IPS-NIHi11 (cell line): Measurements from ENCODE around the gene RNF224.

Experiments used
- DNase-seq: peaks from one replicate; pipeline ENCODE4 v3.0.0; 2012; ENCODE audit warnings: mixed read lengths, low spot score

RNF224 gene

DNA sequence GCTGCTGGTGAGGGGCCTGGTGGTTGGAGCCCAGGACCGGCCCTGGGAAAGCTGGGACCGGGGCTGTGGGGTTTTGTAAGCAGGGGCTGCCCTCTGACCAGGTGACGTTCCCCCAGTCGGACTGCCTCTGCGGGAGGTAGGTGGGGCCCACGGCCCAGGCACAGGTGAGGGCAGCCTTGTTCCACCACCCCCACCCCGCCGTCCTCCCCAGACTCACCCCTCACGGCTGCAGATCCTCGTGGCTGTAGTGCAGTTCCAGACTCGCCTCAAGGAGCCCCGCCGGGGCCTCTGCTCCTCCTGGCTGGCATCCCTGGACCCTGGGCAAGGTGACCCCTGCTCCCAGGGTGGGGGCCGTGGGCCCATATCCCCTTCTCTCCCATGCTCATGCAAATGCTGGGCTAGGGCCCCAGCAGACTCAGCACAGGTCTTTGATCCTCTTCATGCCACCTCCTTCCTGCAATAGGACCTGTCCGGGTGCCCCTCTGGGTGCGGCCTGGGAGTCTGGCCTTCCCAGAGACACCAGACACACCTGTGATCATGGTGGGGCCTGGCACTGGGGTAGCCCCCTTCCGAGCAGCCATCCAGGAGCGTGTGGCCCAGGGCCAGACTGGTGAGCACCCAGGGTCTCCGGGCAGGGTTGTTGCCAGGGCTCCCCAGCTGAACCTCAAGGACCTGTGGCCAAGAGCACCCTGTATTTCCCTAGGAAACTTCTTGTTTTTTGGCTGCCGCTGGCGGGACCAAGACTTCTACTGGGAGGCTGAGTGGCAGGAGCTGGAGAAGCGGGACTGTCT lies 11.9 kb upstream of the RNF224 start:
- DNase-seq, result no peak

GRCh38 chr9:137216188-137216965 lies 10.9 kb upstream of the RNF224 start:
- DNase-seq, result no peak

DNA sequence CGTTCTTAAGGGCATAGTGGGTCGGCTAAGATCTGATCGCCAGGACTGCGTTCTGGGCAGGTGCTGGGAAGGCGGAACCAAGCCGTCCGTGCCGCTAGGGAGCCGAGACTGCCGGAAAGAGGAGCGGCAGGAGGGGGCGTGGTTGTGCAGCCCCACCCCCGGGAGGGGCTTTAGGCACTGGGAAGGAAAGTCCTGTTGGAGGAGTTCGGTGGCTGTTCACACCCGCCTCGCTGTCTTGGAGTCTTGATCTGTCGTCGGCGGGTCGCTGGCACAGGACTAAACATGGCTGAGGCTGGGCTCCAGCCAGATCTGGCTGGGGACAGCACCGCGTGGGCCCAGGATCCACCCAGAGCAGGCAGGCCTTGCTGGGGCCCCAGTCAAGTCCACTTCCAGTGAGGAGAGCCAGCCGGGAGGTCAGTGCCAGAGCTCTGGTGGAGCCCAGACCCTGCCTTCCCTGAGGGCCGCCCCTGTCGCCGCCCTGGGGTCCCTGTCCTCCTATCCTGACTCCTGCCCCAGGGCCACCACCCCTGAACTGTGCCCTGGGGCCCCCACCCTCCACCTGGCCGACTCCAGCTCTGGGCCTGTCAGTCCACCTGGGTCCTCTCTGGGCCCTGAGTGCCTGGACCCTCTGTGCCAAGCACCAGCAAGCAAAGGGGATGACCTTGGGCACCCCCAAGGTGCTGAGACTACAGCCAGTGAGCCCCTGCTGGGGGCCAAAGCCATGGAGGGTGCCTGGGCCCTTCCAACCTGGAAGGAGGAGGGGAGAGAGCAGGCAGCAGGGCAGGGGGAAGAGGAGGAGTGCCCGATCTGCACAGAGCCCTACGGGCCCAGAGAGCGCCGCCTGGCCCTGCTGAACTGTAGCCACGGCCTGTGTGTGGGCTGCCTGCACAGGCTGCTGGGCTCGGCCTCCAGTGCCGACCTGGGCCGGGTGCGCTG lies 9.8 kb upstream of the RNF224 start:
- peak; percentile 94 for DNase-seq

- no peak for DNase-seq
Observed at GRCh38 chr9:137218212-137218753, 9.0 kb upstream of the RNF224 start.

DNA sequence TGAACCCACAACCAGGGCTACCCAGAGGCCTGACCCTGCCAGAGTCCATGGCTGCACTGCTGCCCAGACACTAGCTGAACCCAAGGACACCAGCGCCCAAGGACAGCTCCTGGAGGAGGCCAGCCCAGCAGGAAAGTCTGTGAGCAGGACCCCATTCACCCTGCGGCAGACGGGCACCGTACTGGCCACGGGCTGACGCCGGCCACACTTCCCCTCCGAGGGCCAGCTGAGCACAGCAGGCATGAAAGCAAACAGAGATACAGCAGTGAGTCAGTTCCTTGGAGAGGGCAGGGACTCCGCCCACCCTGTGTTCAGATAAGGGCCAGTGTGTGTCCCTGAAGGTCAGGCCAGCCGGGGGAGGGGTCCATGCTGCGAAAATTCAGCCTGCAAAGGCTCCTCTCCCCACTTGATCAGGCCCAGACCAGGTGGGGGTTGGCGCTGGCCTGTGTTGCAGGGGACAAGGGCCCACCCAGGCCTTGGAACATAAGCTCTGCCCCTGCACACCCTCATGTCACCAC lies 8.5 kb upstream of the RNF224 start:
- peak; percentile 23 for DNase-seq

DNA sequence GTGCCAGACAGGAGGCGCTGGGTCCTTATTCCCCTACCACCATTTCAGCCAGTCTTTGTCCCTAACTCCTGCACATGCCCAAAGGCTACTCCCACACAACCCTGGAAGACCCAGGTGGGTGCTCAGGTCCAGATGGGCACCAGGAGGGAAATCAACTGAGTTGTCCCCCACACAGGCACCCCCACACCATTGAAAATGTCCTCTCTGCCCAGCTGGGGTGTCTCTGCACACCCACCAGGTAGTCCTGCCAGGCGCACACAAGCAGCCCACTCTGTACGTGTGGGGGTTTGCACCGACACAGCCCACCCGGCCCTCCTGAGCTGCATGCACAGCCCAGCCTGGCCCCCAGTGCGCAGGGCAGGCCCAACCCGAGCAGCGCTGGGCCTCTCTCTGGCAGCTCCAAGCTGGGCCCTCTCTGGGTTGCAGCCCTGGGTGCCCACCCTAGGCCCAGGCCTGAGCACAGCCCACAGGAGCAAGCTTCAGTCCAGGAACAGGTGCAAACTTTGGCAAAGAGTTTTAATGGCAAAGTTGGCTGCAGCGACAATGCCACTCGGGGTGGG lies 7.5 kb upstream of the RNF224 start:
- no peak for DNase-seq

DNA sequence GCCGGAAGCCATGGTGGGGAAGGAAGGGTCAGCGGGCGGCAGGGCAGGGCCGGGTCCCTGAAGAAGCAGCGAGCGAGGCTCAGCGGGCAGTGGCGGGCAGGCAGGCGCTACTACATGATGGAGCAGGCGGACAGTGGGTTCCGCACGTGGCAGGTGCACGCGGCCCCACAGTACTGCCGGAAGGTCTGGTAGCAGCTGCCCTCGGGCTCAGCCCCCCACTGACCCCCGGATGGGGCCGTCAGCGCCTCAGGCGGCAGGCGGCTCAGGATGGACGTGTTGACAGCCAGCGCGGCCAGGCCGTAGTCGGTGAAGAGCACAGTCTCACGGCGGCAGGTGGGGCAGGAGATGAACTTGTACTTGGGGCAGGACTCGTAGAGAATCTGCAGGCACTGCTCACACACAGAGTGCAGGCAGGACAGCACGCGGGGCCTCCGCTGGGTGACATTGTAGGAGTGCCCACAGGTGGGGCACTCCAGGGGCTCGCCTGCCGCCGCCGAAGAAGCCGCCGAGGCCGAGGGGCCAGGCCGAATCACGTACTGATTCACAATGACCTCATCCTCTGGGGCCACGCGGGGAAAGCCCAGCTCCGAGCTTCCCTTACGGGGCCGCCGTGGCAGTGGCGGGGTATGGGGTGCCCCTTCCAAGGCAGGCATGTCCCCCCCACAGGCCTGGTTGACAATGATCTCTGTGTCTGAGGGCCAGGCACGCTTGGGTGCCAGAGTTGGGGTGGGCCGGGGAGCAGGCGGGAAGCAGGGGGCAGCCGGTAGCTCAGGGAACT lies 6.8 kb upstream of the RNF224 start:
- DNase-seq, result peak; percentile 8

DNA sequence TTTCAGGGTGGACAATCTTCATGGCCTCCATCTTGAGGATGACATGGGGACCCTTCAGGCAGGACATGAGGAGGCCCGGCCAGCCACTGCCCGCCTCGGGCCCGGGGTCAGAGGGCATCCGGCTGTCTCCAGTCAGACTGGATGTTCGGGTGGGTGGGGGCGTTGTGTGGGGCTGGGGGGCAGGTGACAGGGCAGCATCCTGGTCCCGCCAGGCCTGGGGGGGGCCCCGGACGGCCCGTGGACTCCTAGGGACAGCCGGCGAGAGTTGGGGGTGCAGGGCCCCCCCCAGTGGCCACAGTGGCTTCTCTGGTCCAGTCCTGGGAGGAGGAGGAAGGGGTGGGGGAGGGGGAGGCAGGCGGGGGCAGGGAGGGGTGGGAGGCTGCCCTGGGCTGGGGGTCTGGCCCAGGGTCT lies 6.2 kb upstream of the RNF224 start:
- no peak for DNase-seq

DNA sequence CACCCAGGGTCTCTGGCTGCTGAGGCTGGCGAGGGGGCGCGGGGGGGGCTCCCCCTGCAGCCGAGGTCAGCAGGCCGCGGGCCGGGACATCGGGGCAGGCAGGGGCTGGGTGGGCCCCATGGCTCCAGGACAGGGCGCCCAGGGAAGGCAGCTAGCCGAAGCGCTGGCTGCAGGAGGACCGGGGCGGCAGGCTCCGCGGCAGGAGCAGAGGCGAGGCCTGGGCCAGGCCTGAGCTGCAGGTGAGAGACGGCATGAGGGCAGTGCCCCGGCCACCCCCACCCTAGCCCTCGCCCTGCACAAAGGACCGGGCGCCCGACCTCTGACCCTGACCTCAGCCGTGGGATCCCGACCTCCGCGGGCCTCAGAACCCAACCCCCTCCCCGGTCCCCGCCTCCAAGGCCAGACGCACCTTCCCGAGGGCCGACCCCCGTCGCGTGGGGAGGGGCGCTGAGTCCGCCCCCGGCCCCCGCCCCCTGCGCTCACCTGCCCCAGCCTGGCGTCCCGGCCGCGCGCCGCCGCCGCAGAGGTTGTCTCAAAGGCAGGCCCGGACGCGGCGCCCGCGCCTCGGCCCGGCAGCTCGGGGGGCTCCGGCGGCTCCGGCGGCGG lies 5.7 kb upstream of the RNF224 start:
- peak; percentile 61 for DNase-seq

DNA sequence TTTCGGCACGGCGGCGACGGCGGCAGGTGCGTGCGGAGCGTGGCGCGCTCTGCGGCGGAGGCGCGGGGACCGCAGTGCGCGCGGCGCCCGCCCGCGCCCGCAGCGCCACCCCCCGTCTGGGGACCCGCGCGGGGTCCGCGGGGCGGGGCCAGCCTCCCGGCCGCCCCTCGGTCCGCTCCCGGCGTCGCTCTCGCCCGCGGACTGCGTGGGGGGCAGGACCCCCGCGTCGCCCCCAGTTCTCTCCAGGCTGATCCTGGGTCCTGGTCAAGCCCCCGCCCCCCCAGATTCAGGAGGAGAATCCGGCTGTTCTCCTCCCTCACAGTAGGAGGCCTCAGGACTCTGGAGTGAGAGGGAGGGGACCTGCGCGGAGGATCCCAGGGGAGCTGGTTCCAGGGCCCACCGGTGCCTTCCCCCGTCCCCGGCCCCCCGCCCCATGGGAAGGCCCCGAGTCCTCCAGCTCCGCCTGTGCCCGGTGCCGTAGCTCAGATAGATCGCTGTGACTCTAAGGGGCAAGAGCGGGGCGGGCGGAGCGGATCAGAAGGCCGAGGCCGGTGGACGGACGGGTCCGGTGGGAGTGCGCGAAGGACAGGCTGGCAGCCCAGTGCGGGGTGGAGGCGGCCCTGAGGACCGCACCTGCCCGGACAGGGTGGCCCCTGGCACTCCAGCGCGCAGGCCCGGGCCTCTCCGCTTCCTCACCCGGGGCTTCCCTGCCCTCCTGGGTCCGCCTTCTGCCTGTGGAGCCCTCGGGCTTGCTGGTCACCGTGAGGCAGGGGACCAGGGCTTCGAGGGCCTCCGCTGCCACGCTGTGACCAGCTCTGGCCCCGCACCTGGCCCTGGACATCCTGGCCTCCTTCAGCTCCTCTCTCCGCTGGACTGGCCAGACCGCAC lies 4.9 kb upstream of the RNF224 start, which contains the start of gene RNF208:
Gene RNF208 (minus strand): TSS at position 51 of the 888 bp plus-strand sequence. CDS start 1,028 bp downstream, outside the sequence.
- no peak for DNase-seq

DNA sequence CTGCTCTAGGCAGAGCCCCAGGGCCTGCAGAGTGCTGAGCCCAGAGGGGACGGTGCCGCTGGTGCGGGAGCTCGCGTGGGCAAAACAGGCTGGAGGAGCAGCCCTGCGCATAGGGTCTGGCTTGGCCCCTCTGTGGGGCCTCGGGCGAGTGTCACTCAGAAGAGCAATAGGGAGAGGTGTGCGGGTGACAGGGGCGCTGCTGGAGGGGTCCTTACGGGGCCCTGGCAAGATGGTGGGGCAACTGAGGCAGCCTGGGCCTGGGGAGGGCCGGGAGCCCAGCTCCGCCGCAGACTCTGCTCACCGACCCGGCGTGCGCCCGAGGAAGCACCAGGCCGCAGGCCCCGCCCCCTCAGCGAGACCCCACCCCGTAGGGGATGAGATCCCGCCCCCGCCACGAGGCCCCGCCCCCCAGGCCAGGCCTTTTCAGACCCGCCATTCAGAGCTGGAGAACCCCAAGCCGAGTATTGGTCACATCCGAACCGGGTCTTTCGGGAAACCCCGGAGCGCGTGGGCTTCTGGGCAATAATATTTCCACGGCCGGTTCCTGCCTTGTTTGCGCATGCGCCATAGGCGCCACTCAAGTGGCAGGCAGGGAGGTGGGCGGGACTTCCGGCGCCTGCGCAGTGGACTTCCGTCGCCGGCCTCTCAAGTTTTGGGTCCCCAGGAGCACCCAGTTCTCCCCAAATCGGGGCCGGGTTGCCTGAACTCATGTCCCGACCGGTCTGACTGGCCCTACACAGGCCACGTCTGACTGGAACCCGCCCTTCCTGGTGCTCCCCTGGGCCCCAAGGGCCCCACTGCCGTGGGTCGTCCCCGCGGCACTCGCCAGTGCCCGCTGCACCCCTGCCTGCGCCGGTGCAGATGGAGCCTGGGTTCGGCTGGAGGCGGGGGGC lies 4.0 kb upstream of the RNF224 start:
- DNase-seq, result peak; percentile 91

GRCh38 chr9:137224830-137225694 lies 2.2 kb upstream of the RNF224 start, which contains the start of gene CYSRT1:
TSS of gene CYSRT1 (plus strand) at chr9:137225174. CDS start at chr9:137225622, 448 bp downstream.
- DNase-seq, result no peak

GRCh38 chr9:137225699-137226331 lies 1.5 kb upstream of the RNF224 start:
- DNase-seq, result no peak

GRCh38 chr9:137226338-137227053 lies 806 bp upstream of the RNF224 start:
- DNase-seq, result no peak

DNA sequence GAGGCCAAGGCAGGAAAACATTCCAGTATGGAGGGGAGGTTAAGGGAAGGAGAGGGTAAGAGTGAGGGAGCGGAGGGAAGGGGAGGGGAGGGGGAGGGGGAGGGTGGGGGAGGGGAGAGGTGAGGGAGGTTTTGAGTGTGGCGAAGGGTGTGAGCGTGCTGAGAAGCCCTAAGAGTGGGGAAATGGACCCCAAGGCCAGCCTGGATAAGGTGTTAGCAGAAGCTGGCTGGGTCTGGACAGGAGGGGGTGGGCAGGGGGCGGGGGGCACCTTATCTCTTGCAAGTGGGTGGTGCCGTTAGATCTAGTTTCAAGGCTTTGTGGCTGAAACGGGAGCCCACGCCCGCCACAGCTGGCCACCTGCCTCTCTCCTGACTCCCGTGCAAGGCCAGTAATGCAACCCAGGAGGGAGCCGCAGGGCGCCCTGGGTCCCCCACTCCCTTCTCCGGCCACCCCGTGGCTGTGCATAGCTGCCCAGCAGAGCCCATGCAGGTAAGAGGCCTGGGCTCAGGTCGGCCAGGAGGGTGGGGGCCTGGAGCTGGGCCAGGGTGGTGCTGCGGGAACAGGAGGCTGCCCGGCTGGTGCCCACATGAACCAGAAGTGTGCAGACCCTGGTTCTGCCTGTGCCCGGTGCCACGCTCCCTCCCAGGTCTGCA lies 677 bp downstream of the RNF224 start:
- no peak for DNase-seq
